IPS-20b (cell line): ENCODE results near the gene KCNIP2.
A peak's percentile ranks its signal among the peaks of the same experiment; 100 is the strongest.
"Not testable (repeated sequence)": the region's sequence is repeated elsewhere in the genome, so short reads cannot be mapped to it uniquely, and the experiment has no call there.

Source experiments
- H3K27ac ChIP-seq: one replicate; pipeline ENCODE4 v1.5.1; 2013; ENCODE audit warnings: low read length
- H3K27me3 ChIP-seq: 2 replicates; pipeline ENCODE4 v1.6.1; 2013; ENCODE audit warnings: mild to moderate bottlenecking, low read length, inconsistent platforms; ENCODE audit not compliant: insufficient read depth
- H3K36me3 ChIP-seq: 2 replicates; pipeline ENCODE4 v1.6.1; 2013; ENCODE audit warnings: low read depth, mild to moderate bottlenecking, inconsistent platforms, low read length, moderate library complexity; ENCODE audit not compliant: insufficient read depth
- H3K4me1 ChIP-seq: 2 replicates; pipeline ENCODE4 v1.6.1; 2013; ENCODE audit warnings: mild to moderate bottlenecking, control low read depth, inconsistent platforms, low read length, moderate library complexity; ENCODE audit not compliant: insufficient read depth
- H3K4me3 ChIP-seq: 2 replicates; pipeline ENCODE4 v1.5.1; 2013; ENCODE audit warnings: mild to moderate bottlenecking, low read length, inconsistent platforms
- H3K9ac ChIP-seq: 2 replicates; pipeline ENCODE4 v1.6.1; 2013; ENCODE audit warnings: low read depth, mild to moderate bottlenecking, inconsistent platforms, low read length, moderate library complexity
- H3K9me3 ChIP-seq: 2 replicates; pipeline ENCODE4 v1.6.1; 2013; ENCODE audit warnings: mild to moderate bottlenecking, low read depth, low read length, inconsistent platforms; ENCODE audit not compliant: insufficient read depth

KCNIP2 gene

GRCh38 chr10:101789231-101789630, 54.4 kb downstream of the KCNIP2 start:
- H3K9ac ChIP-seq, H3K27ac ChIP-seq, H3K27me3 ChIP-seq, H3K4me3 ChIP-seq, H3K9me3 ChIP-seq, H3K4me1 ChIP-seq: not testable (repeated sequence)
- H3K36me3 ChIP-seq, result peaks cover 91% of the 10 kb centered on the region

GRCh38 chr10:101785801-101786200, 57.8 kb downstream of the KCNIP2 start:
- Histone ChIP-seq H3K27me3 (peaks cover 2% of the 10 kb centered on the region; the same call in 1 of the 2 replicates), H3K27ac (no peak overlapping the region), H3K4me1 (peaks cover 5% of the 10 kb centered on the region; the same call in 1 of the 2 replicates), H3K9ac (no peak overlapping the region), H3K4me3 (no peak overlapping the region), H3K36me3 (peaks cover 60% of the 10 kb centered on the region), H3K9me3 (no peaks in the 10 kb centered on the region)

- H3K4me3 ChIP-seq, result no peak overlapping the region
- no peaks in the 10 kb centered on the region for H3K9me3 ChIP-seq
- peaks cover 50% of the 10 kb centered on the region for H3K36me3 ChIP-seq
- peaks cover 13% of the 10 kb centered on the region; the same call in 1 of the 2 replicates for H3K4me1 ChIP-seq
- peaks cover 14% of the 10 kb centered on the region for H3K27me3 ChIP-seq
- no peak overlapping the region for H3K27ac ChIP-seq
- H3K9ac ChIP-seq, result no peak overlapping the region
These were observed 59.0 kb downstream of the KCNIP2 start for GRCh38 chr10:101784558-101784957.

- Histone ChIP-seq H3K9me3 (no peaks in the 10 kb centered on the region), H3K36me3 (peaks cover 41% of the 10 kb centered on the region), H3K4me1 (peaks cover 13% of the 10 kb centered on the region; the same call in 1 of the 2 replicates), H3K27ac (peak overlapping the region; percentile 26), H3K27me3 (peaks cover 22% of the 10 kb centered on the region), H3K9ac (peak overlapping the region; percentile 82; the same call in 1 of the 2 replicates), H3K4me3 (peak overlapping the region; percentile 85)
These were observed 59.9 kb downstream of the KCNIP2 start for GRCh38 chr10:101783736-101784118.

- H3K4me3 ChIP-seq, result peak within 1 kb of the TSS; percentile 85
- no peaks in the 10 kb centered on the region for H3K9me3 ChIP-seq
- peaks cover 16% of the 10 kb centered on the region for H3K4me1 ChIP-seq
- peak within 1 kb of the TSS; percentile 82; the same call in 1 of the 2 replicates for H3K9ac ChIP-seq
- peak within 1 kb of the TSS; percentile 26 for H3K27ac ChIP-seq
- peaks cover 35% of the 10 kb centered on the region for H3K36me3 ChIP-seq
- H3K27me3 ChIP-seq, result peaks cover 29% of the 10 kb centered on the region
These were observed 60.5 kb downstream of the KCNIP2 start, which contains the start of gene NPM3 for GRCh38 chr10:101782811-101783735. TSS of gene NPM3 (minus strand) at chr10:101783446. CDS start at chr10:101783390, 56 bp downstream.

- no peak overlapping the region for H3K27ac ChIP-seq
These were observed 61.4 kb downstream of the KCNIP2 start for GRCh38 chr10:101781984-101782810.

GRCh38 chr10:101781655-101781983, 62.0 kb downstream of the KCNIP2 start:
- peaks cover 43% of the 10 kb centered on the region for H3K27me3 ChIP-seq
- H3K4me1 ChIP-seq, result peaks cover 16% of the 10 kb centered on the region
- peaks cover 23% of the 10 kb centered on the region for H3K36me3 ChIP-seq
- no peaks in the 10 kb centered on the region for H3K9me3 ChIP-seq
- no peak overlapping the region for H3K9ac ChIP-seq
- peak overlapping the region; percentile 85 for H3K4me3 ChIP-seq
- no peak overlapping the region for H3K27ac ChIP-seq

More at GRCh38 chr10:101781984-101782810, 61.4 kb downstream of the KCNIP2 start:
- Histone ChIP-seq H3K27me3 (peaks cover 38% of the 10 kb centered on the region), H3K36me3 (peaks cover 29% of the 10 kb centered on the region), H3K9me3 (no peaks in the 10 kb centered on the region), H3K9ac (peak overlapping the region; percentile 82; the same call in 1 of the 2 replicates), H3K4me1 (peaks cover 16% of the 10 kb centered on the region), H3K4me3 (peak overlapping the region; percentile 85)

GRCh38 chr10:101780818-101781654, 62.6 kb downstream of the KCNIP2 start:
- H3K4me3 ChIP-seq, result peak overlapping the region; percentile 85

GRCh38 chr10:101780187-101780817, 63.3 kb downstream of the KCNIP2 start:
- H3K27me3 ChIP-seq, result peaks cover 55% of the 10 kb centered on the region
- no peaks in the 10 kb centered on the region for H3K9me3 ChIP-seq
- no peak overlapping the region for H3K9ac ChIP-seq
- H3K4me1 ChIP-seq, result peaks cover 16% of the 10 kb centered on the region
- no peak overlapping the region for H3K27ac ChIP-seq
- H3K4me3 ChIP-seq, result peak overlapping the region; percentile 24; the same call in 1 of the 2 replicates
- H3K36me3 ChIP-seq, result peaks cover 10% of the 10 kb centered on the region

More at GRCh38 chr10:101780818-101781654, 62.6 kb downstream of the KCNIP2 start:
- Histone ChIP-seq H3K36me3 (peaks cover 17% of the 10 kb centered on the region), H3K9me3 (no peaks in the 10 kb centered on the region), H3K4me1 (peaks cover 16% of the 10 kb centered on the region), H3K27ac (no peak overlapping the region), H3K9ac (no peak overlapping the region), H3K27me3 (peaks cover 48% of the 10 kb centered on the region)

- Histone ChIP-seq H3K27me3 (peaks cover 61% of the 10 kb centered on the region), H3K36me3 (peaks cover 3% of the 10 kb centered on the region), H3K4me3 (peak overlapping the region; percentile 75; the same call in 1 of the 2 replicates), H3K9me3 (no peaks in the 10 kb centered on the region), H3K27ac (no peak overlapping the region), H3K4me1 (peaks cover 16% of the 10 kb centered on the region), H3K9ac (peak overlapping the region; percentile 30; the same call in 1 of the 2 replicates)
These were observed 63.9 kb downstream of the KCNIP2 start for GRCh38 chr10:101779544-101780186.
